GM18499 (cell line): ENCODE results near the gene TFPI.

ENCODE experiments used
- ATAC-seq: cut with Tn5 transposase; IDR thresholded peaks from one replicate; pipeline ENCODE4 v1.9.1; 2021; ENCODE audit warnings: moderate number of reproducible peaks; ENCODE audit not compliant: insufficient read depth, unreplicated experiment

TFPI gene

DNA sequence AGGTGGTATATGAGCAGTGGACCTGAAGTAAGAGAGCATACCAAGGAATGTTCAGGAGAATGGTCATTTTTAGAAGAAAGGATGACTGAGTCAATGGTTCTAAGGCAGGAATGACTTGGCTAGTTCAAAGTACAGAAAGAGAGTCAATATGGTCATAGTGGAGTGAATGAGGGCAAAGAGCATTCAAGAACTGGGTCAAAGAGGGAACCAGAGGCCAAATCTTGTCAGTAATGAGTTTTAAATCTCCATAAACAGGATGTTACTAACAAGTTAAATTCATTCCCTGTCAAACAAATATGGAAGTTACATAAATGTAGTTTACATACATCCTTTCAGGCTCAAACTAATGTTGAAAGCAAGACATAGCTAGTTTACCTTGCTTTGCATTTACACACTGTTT lies 122.3 kb downstream of the TFPI start:
- no peak for ATAC-seq

DNA sequence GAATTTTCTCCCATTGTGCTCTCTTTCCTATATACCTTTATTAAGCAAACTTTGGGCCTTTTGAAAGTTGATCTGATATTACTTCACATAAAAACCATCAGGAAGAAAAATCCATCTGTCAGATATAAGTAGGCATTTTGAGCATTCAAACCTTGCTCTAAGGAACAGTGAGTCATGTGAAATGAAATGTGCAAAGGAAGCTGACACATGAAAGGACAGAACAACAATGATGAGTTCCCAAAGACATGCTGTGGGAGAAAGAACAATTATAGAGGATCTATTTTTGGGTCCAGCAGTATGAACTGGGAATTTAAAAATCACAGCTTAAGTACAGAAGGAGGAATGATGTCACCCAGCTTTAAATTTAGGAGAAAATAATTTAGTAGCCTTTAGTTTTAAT lies 124.2 kb downstream of the TFPI start:
- ATAC-seq = no peak

DNA sequence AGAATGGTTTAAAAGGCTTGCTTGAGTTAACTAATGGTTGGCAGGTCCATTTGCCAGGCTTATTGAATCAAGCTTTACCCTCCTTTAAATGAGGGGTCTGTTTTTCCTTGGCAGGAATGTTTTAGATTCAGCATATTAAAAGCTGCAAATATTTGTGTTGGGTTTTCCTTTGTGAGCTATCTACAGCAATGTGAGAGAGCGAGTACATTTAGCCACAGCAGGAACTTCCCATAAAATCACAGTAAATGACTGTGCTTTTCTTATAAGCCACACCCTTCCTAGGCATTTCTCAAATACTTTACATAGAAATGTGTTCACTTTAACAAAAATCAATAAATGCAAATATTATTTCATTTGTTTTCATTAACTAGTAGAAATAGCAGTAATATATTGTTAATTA lies 130.1 kb downstream of the TFPI start:
- no peak for ATAC-seq

DNA sequence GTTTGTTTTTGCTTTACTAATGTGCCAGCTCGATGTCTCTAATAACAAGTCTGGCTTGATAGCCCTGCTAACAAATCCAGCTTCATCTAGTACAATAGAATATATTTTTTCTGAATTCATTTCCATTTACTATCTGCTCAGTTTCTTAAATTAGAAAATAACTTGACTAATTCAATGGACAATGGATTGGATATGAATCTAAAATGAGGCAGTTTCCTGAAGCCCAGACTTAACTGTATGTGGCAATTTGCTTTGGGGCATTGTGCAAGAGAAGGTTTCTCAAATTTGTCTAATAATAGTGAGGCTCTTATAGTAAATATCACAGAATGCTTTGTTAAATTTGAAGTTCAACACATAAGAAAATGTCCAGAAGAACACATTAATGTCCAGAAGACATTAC lies 132.0 kb downstream of the TFPI start:
- no peak for ATAC-seq

DNA sequence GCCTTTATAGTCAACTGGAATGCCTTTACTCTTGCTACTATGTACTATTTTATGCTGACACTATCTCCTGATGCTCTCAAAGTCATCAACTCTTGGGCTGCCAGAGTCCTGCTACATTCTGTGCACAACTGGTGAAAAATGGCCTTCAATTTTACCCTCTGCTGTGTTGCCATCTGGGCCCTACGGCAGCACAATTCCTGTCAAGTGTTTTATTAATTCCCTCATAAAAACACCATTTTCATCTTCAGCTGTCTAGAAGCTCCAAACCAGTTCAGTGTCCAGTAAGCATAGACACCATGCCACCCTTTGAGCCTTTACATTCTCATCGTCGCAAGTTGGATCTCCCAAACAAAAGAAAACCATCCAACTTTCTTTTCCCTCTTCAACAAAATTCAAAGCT lies 132.7 kb downstream of the TFPI start:
- no peak for ATAC-seq

DNA sequence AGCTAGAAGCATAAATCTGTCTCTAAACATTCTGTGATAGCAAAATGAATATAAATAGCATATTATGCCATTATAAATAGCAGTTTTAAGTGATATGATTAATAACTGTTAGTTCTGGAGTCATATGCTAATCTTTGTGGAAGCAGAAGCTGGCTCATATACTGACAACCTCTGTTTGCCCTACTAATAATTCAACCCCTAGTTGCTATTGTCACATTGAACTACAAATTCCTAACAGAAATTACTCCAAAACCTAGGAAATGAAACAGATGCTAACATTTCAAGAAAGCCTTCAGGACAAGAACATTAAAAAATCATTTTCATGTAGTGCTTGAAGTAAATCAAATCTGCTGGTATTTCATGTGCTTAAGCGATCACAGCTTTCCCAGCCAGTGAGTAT lies 134.4 kb downstream of the TFPI start:
- ATAC-seq = no peak

DNA sequence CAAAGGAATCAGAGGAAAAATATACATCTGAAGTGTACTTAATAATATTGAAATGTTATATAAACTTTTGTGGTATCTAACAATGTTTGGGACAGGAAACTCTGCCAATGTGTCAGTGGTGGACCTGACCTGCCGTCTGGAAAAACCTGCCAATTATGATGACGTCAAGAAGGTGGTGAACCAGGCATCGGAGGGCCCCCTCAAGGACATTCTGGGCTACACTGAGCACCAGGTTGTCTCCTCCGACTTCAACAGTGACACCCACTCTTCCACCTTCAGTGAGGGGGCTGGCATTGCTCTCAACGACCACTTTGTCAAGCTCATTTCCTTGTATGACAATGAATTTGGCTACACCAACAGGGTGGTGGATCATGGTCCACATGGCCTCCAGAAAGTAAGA lies 138.8 kb downstream of the TFPI start:
- ATAC-seq = no peak
